ENCODE measurements around the gene NOC4L.
"Not testable (repeated sequence)": the region's sequence is repeated elsewhere in the genome, so short reads cannot be mapped to it uniquely, and the experiment has no call there.

NOC4L gene

DNA sequence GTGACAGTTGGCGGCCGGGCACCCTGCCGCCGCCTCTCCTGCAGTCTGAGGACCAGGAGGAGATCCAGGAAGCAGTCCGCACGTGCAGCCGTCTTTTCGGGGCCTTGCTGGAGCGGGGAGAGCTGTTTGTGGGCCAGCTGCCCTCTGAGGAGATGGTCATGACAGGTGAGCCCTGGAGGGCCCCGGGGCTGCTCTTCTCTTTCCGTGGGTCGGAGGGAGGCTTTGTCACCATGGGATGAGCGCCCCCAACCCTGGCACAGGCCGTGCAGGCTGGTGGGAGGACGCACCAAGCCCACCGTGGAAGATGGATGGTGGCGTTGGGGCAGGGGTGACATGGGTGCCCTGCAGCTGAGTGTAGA is 532 bp downstream of the NOC4L start:
- no peak for DNase-seq

DNA sequence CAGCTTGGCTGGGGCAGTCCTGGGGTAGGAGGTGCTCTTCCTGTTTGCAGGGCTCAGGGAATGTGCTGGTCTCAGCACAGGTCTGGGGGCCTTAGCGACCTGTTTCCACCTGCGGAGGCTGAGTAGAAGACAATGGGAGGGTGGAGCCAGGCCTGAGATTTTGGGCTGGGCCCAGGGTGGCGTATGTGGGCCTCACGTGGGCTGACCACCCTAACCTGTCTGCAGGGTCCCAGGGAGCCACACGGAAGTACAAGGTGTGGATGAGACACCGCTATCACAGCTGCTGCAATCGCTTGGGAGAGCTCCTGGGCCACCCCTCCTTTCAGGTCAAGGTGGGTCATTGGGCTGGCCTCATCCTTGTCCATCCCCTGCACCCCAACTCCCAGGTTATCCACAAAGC is 1.1 kb downstream of the NOC4L start:
- no peak for DNase-seq

DNA sequence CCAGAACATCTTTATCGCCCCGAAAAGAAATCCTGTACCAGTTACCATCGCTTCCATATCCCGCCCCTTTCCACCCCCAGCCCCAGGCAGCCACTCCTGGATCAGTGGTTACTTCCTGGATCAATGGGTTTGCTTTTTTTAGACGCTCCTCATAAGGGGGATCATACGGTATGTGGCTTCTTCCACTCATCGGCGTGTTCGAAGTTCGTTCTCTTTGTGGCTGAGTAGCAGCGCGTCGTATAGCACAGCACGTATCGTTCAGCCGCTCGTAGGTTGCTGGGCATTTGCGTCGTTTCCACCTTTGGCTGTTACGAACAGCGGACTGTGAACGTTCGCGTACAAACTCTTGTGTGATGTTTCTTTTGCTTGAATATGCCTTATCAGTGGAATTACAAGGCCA is 1.8 kb downstream of the NOC4L start:
- no peak for DNase-seq

DNA sequence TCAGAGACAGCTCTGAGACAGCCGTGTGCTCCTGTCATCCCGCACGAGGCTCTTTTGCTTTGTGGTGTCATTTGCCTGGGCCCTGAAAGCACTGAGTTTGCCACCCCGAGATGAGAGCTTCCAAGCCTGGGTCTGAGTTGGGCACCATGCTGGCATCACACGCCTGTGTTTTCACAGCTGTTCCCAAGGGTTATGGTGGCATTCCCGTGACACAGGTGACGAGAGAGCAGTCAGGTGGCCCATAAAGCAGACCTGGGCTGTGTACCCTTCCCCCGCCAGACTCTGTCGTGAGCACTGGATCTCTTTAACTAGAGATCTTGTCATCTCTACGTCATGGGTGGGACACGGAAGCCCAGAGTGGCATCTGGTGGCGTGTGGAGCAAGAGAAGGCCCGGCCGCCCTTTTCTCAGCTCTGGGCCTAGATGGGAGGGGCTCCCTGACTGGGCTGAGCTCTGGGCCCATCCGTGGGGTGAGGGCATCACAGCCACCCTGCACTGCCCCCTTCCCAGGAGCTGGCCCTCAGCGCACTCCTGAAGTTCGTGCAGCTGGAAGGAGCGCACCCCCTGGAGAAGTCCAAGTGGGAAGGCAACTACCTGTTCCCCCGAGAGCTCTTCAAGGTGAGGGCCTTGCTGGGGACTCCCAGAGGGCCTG is 2.6 kb downstream of the NOC4L start:
- DNase-seq: no peak

DNA sequence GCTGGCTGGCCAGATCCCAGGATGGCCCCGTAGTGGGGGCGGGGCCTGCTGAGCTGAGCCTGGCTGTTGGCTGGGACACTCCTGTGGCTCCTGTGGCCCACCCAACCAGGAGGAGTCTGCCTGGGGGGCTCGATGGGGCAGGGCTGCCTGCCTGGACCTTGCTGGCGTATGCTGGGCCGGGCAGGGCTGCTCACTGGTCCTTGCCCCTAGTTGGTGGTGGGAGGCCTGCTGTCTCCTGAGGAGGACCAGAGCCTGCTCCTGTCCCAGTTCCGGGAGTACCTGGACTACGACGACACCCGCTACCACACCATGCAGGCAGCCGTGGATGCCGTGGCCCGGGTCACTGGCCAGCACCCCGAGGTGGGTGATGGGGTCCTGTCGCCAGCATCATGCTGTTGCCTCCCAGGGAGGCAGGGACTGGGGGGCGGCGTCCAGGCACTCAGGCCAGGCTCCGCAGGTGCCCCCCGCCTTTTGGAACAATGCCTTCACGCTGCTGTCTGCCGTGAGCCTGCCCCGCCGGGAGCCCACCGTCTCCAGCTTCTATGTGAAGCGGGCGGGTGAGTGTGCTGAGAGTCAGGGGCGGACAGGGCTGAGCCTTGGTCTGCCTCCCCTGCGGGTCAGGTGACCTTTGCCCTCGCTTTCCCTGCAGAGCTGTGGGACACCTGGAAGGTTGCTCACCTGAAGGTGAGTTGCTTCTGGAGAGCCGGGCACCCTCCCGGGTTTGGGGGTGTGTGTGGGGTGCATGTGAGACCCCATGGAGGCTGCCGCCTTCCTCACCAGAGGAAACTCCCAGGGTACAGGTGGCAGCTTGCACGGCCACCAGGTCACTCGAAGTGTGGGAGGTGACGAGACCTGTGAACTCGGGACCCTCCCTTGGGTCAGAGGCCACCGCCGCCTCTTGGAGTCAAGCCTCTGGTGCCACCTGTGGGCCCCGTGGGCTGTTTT is 3.4 kb downstream of the NOC4L start:
- no peak for DNase-seq

DNA sequence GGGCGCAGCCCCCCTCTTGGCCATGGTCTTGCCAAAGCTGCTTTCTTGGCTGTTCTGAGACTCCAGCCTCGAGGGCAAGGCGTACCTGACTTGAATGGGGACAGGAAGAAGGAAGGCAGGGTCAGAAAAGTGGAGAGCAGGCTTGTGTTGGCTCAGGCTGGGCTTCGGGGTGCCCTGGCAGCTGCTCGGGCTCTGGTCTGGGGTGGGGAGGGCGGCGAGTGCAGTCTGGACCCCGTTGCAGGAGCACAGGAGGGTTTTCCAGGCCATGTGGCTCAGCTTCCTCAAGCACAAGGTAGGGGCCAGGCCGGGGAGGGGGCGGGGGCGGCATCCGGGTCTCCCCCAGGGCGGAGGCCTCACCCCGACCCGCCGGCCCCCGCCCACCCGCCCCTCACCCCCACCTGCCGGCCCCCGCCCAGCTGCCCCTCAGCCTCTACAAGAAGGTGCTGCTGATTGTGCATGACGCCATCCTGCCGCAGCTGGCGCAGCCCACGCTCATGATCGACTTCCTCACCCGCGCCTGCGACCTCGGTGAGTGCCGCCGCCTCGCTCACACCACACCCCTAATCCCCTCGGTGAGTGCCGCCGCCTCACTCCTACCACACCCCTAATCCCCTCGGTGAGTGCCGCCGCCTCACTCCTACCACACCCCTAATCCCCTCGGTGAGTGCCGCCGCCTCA is 4.2 kb downstream of the NOC4L start:
- no peak for DNase-seq

DNA sequence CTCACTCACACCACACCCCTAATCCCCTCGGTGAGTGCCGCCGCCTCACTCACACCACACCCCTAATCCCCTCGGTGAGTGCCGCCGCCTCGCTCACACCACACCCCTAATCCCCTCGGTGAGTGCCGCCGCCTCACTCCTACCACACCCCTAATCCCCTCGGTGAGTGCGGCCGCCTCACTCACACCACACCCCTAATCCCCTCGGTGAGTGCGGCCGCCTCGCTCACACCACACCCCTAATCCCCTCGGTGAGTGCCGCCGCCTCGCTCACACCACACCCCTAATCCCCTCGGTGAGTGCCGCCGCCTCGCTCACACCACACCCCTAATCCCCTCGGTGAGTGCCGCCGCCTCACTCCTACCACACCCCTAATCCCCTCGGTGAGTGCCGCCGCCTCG is 5.3 kb downstream of the NOC4L start:
- DNase-seq: not testable (repeated sequence)

DNA sequence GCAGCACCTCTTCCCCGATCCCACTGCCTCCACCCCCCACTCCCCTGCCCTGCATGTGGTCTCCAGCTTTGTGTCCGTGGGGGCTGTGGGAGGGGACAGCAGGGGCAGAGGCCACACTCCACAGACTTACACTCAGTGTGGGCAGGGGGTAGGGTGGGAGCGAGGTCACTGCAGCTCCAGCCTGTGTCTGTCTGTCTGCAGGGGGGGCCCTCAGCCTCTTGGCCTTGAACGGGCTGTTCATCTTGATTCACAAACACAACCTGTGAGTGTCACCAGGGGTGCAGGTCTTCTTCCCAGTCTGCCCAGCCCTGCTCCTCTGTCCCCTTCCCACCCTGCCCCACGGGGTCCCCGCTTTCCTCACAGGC is 6.5 kb downstream of the NOC4L start:
- DNase-seq: no peak

DNA sequence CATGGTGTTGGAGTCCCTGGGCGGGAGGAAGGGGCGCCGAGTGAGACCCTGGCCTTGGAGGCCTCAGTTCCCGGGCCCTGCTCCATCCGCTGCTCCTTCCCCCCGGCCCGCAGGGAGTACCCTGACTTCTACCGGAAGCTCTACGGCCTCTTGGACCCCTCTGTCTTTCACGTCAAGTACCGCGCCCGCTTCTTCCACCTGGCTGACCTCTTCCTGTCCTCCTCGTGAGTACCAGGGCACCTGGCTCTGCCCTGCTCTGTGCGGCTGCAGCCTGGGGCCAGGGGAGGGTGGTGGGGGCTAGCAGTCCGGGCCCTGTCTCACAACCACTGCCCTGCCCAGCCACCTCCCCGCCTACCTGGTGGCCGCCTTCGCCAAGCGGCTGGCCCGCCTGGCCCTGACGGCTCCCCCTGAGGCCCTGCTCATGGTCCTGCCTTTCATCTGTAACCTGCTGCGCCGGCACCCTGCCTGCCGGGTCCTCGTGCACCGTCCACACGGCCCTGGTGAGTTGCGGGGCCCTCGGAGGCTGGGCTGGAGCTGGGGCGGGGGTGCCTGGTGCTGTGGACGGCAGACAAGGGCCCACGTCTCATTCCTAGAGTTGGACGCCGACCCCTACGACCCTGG is 7.0 kb downstream of the NOC4L start:
- no peak for DNase-seq

DNA sequence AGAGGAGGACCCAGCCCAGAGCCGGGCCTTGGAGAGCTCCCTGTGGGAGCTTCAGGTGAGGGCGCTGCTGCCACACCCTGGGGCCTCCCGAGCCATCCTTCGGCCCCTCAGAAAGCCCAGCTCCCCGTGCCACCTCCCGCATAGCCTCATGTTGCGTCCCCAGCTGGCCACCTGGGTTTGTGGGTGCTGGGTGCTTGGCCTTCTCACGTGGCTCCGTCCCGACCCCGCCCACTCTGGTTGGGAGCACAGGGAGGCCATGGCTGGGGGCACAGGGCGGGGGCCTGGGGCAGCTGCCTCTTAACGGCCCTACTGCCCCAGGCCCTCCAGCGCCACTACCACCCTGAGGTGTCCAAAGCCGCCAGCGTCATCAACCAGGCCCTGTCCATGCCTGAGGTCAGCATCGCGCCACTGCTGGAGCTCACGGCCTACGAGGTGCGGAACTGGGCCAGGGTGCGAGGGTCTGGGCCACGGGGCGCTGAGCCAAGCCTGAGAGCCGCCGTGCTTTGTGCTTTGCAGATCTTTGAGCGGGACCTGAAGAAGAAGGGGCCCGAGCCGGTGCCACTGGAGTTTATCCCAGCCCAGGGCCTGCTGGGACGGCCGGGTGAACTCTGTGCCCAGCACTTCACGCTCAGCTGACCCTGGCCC is 7.6 kb downstream of the NOC4L start:
- DNase-seq: no peak

DNA sequence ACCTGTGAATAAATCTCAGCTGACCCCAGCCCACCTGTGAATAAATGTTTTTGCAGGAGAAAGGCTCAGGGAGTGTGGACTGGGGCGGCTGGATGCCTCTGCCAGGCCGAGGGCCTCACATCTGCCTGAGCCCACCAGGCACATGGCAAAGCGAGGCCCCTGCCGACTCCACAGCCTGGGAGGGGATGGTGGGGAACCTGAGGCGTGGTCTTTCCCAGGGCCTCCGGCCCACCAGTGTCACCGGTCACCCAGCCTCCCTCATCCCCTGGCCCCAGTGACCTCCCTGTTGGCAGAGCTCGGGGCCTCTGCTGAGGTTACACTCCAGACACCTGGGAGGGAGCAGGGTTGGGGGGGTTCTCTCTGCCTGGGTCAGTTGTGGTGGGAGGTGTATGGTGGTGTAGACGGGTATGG is 8.2 kb downstream of the NOC4L start:
- DNase-seq: no peak

DNA sequence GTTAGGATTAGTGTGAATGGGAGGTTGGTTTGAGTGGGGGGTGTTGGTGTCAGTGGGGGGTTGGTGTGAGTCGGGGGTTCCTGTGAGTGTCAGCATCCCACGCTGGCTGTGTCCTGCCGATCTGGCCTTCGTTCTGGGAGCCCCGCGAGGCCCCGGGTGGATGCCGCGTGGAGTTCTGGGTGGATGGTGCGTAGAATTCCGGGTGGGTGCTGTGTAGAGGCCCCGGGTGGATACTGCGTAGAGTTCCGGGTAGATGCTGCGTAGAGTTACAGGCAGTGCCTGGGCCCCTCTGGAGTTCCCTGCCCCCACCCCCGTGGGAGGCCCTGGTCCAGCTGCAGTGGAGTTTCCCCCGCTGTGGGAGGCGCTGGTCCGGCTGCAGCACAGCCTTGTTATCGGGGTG is 8.7 kb downstream of the NOC4L start:
- no peak for DNase-seq

DNA sequence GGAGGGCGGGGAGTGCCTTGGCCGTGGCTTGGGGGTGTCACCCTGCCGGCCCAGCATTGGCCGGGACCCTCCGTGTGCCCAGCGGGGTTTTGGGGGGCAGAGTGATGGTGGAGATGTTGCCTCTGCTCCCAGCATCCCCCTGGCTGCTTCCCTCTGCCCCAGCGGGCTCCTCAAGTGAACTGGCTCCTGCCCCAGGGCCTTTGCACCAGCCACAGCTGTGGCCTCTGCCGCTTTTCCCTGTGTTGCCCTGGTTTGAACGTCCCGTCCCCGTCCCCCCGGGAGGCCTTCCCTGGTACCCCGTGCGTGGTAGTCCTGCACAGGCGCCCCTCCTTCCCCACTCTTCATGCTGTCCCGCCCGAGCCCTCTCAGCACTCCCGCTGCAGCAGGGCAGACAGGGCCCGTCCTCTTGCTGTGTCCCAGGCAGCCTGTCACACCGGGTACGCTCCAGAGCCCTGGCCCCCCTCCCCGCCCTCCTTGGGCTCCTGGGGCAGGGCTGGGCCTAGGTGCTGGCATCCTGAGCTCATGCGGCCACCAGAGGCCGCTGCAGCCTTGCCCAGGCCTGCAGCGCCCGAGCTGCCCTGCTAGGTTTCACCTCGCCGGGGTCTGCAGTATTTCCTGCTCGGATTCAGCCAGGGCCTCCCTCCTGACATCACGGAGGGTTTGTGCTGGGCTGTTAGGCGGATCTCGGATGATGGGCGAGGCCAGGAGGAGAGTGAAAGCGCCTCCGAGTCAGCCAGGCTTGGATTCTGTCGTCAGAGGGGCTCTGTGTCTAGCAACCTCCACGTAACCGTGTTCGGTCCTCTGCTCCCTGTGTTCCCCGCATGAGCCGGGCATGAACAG is 9.5 kb downstream of the NOC4L start:
- peak; percentile 46 for DNase-seq

DNA sequence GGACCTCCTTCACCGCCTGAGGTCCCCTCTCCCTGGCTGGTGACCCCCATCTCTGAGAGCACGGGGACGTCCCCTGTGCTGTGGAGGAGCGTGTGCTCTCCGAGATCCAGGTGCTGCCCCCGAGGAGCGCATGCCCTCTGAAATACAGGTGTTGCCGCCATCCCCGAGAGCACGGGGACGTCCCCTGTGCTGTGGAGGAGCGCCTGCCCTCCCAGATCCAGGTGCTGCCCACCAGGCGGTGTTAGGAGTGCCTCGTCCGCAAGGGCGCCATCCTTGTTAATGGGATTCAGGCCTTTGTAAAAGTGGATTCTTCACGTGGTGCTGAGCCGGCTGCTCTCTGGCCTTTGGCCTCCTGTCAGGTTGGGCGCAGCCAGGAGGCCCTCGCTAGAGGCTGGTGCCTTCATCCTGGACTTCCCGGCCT is 10.1 kb downstream of the NOC4L start:
- no peak for DNase-seq

DNA sequence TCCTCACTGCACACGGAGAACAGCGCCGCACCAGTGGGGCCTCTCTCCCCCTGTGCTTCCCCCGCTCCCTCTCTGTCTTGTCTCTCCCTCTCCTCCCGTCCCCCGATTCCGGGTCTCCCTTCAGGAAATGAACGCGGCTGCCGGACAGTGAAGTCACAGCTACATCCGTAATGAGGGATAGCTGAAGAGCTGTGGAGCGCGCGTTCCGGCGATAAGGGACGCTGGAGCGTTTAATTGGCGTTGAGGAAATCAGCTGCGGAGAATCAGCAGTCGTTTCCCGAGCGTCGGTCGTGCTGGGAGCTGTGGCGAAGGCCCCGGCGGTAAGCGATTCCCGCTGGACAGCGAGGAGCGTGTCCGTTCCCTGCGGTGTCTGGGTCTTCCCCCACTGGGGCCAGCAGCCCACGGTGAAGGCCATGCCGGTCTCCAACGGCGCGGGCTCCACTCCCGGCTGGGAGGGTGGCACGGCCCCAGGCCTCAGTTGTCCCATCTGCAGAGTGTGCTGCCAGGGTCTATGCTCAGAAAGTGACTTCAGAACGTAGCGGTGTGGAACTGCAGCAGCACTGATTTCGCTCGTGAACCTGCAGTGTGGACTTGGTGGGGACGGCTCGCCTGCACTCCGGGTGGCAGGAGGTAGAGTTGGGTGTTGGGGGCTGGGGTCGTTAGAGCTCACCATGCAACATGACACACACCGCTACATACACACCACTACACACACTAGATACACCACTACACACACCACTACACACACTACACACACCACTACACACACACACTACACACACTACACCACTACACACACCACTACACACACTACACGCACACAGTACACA is 10.9 kb downstream of the NOC4L start:
- DNase-seq: no peak

DNA sequence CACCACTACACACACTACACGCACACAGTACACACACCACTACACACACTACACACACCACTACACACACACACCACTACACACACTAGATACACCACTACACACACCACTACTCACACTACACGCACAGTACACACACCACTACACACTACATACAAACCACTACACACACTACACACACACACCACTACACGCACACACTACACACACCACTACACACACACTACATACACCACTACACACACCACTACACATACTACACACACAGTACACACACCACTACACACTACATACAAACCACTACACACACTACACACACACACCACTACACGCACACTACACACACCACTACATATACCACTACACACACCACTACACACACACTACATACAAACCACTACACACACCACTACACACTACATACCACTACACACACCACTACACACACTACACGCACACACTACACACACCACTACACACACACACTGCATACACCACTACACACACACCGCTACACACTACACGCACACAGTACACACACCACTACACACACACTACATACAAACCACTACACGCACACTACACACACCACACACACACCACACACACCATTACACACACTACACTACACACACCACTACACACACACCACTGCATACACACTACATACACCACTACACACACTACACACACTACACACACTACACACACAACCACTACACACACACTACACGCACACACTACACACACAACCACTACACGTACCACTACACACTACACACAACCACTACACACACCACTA is 11.7 kb downstream of the NOC4L start:
- no peak for DNase-seq

DNA sequence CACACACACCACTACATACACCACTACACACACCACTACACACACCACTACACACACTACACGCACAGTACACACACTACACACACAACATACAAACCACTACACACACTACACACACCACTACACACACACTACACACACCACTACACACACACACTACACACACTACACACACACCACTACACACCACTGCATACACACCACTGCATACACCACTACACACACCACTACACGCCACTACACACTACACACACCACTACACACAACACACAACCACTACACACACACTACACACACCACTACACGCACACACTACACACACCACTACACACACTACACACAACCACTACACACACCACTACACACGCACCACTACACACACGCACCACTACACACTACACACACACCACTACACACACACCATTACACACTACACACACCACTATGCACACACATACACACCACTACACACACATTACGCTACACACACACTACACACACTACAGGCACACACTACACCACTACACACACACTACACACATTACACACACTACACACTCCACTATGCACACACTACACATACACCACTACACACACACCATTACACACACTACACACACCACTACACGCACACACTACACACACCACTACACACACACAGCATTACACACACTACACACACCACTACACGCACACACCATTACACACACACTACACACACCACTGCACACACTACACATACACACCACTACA is 12.5 kb downstream of the NOC4L start:
- no peak for DNase-seq

DNA sequence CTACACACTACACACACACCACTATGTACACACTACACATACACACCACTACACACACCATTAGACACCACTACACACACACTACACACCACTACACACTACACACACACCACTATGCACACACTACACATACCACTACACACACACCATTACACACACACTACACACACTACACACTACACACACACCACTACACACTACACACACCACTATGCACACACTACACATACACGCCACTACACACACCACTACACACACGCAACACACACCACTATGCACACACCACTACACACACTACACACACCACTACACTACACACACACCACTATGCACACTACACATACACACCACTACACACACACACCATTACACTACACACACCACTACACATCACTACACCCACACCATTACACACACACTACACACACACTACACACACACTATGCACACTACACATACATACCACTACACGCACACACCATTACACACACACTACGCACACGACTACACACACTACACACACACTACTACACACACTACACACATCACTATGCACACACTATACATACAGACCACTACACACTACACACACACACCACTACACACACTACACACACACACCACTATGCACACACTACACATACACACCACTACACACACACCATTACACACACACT is 13.6 kb downstream of the NOC4L start:
- DNase-seq: no peak
